GM18951 (cell line): ENCODE results near the gene CAMTA1.

Source experiments
- POLR2A ChIP-seq: IDR thresholded peaks from 4 replicates; pipeline ENCODE4 v1.6.1; 2011; ENCODE audit warnings: mild to moderate bottlenecking; ENCODE audit not compliant: insufficient read length, insufficient read depth; ENCODE audit errors: extremely low read depth
- in situ Hi-C: fragments of 300-500 bp; cut with MboI; formaldehyde crosslinking; loops from one replicate; pipeline ENCODE4 v1.12.0; 2022; ENCODE audit warnings: low sequenced_read_pairs, mixed read lengths, inconsistent platforms; ENCODE audit not compliant: unreplicated experiment

The CAMTA1 gene

DNA sequence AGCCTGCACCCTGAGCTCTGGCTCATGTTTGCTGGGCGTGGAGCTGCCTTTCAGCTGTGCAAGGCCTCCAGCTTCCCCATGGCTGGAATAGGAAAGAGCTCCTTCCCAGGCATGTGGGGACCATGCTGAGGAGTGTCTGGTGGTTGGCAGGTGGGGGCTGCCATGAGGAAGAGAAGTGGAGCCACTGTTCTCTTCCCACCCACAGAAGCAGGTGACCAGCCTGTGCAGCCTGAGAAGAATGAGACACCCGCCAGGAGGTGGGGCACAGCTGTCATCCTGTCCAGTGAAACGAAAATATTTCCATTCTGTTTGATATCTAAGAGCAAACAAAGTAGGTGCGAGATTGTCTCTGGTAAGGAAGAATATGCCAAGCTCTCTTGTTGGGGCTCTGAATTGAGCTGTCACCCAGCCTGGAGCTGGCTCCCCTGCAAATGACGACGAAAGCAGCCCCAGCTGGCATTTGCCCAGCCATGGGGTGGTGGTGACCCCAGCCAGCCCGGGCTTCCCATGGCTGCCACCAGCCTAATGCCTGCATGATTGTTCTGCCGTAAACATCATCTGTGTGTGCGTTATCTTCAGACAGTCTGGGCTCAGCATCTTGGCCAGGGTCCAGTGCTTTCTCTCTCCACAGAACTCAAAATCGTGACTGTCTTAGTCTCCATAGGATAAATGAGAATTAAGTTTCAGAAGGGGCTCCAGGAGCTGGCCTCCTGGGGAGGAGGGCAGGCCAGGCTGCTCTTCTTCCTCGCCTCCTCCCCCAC, 556.1 kb downstream of the CAMTA1 start:
- in situ Hi-C loops, result no loop called here
- no peak for TF ChIP-seq POLR2A

DNA sequence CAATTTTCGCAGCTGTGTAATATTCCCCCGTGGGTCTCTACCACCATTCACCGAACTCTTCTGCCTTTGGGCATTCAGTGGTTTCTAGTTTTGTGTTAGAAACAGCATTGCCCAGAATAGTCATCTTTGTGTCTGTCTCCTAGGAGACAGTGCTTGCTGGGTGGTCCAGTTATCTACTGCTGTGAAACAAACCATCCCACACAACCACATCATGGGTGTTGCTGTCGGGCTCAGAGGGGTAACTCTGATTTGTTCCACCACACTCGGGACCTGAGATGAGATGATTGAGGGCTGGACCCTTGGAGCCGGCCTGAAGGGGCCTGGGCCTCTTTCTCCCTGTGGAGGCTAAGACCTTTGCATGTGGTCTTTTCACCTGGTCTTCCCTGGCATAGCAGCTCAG, 558.6 kb downstream of the CAMTA1 start:
- in situ Hi-C loops, result no loop called here
- TF ChIP-seq POLR2A, result no peak

DNA sequence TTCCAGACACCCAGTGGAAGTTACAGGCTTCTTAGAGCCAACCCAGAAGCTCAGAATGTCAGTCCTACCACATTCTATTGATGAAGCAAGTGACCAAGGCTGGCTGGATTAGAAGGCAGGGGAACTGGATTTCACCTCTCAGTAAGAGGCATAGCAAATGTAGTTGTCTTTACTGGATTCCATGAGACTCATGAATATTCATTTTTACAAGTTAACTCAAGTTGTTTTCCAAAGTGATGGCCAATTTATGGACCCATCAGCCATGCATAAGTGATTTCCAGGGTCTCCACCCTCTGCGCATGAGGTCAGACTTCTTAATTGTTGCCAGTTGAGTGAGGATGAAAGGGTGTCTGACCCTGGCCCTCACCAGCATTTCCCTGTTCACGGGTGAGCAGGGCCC, 559.0 kb downstream of the CAMTA1 start:
- TF ChIP-seq POLR2A, result no peak
- in situ Hi-C loops, result no loop called here

- no peak for TF ChIP-seq POLR2A
- in situ Hi-C loops, result no loop called here
Measured at GRCh38 chr1:7345516-7345915, 560.3 kb downstream of the CAMTA1 start.

DNA sequence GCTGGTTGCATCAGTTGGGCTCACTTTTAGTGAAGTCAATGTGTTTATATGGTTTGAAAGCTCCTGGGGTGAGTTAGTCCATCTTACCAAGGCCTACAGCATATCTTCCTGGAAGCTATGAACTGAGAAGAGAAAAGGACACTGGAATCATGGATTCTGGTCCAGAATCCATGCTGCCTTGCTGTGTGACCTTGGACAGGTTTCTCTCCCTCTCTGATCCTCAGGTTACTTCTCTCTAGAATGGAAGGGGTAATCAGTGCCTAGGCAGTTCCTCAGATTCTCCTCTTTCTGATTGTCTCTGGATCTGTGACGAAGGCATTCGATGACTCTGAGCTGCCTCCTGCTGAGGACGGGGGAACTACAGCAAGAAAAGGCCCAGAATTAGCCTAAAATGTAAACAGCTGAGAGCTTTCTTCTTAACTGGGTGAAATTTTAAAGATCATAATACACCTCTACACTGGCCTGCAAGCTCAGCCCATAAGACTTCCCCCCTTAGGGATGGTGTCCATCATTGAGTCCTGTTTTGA, 560.9 kb downstream of the CAMTA1 start:
- TF ChIP-seq POLR2A, result no peak

DNA sequence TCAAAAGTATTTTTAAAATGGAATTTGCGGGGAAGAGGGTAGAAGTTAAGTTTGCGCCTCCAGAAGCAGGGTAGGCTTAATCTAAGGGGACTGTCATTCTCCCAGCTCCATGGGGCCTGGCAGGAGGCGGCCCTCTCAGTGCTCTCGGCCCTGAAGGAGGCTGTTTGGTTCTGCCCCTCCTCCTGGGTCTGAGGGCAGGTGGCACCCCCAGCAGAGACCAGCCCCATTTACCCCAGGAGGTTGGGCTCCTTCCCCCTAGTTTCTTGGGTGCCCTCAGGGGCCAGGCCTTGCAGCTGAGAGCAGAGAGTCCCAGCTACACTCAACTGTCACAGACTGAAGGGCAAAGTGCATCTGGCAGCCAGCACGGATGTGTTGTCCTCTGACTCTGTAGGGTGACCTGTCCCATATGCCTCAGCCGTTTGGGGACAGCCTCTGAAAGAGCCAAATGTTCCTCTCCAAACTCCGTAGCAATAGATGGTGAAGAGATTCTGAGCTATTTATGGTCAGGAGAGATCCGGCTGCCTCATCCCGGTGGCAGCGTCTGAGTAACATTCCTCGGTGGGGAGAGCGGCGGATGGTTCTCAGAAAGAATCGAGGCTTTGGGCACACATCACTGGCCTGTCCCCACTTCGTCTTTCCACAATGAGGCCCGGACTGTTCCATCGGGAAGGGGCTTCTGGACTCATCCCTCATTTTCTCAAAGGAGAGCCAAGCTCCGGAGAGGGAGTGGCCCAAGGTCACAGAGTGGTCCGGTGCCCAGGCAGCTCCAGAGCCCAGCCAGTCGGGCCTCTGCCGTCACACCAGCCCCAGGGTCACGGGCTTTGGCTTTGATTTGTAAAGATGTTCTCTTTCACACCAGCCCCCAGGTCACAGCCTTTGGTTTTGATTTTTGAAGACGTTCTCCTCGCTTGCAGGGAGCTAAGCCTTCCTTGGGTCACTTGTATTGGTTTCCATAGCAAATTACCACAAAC, 561.6 kb downstream of the CAMTA1 start:
- in situ Hi-C loops, result no loop called here
- no peak for TF ChIP-seq POLR2A

More for the DNA sequence above, 560.9 kb downstream of the CAMTA1 start:
- in situ Hi-C loops, result no loop called here

DNA sequence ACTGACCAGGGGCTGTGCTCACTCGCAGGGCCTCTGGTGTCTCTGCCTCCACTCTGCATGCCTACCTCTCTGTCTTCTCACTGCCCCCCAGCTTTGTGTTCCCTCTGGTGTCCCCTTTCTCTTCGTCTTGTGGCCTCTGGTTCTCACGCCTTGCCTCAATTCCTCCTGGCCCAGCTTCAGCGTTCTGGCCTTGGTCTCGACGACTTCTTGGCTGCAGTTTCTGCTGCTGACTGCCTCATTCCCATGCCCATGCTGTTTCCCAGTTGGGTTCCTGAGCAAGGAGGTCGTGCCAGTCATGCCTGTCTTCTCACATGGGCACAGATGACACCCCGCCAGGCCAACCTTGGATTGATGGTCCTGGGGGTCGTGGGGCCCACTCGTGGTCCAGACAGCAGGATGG, 562.8 kb downstream of the CAMTA1 start:
- in situ Hi-C loops, result no loop called here
- no peak for TF ChIP-seq POLR2A

DNA sequence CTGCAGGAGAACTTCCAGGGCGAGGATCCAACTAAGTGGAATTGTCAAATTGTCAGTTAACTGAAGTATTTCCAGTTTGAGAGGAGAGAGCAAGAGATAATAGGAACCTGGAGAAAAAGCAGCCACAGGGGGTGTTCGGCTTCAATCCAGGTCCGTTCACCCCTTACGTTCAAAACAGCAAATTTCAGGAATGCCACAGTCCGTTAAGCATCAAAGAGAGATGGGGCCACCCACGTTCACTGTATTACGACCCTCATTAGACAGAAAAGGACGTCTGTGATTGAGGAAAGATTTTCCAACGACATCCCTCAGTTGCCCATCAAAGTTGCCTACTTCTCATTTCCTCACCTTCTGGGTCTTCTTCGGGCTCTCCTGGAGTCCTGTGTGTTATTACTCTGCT, 563.3 kb downstream of the CAMTA1 start:
- TF ChIP-seq POLR2A, result no peak
- in situ Hi-C loops, result no loop called here

- no peak for TF ChIP-seq POLR2A
- in situ Hi-C loops, result no loop called here
Measured at GRCh38 chr1:7350804-7351203, 565.5 kb downstream of the CAMTA1 start.

DNA sequence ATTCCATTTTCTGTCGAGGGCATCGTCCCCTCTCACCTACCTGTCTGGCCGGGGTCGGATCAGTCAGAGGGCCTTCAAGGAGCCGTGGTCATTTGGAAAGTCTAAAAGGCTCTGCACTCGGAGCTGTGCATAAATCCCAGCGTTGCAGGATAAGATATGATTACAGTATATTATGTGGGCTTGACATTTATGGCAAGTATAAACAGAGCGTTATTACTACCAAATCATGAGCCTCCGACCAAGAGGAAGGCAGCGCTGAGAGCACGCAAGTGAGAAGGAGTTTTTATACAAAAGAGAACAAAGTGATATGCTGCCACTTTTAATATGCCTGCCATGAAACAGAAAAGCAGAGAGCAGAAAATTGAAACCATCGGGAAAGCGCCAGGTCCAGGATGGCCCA, 566.4 kb downstream of the CAMTA1 start:
- no peak for TF ChIP-seq POLR2A
- in situ Hi-C loops, result no loop called here

- TF ChIP-seq POLR2A, result no peak
Measured at GRCh38 chr1:7352364-7352763, 567.1 kb downstream of the CAMTA1 start.

DNA sequence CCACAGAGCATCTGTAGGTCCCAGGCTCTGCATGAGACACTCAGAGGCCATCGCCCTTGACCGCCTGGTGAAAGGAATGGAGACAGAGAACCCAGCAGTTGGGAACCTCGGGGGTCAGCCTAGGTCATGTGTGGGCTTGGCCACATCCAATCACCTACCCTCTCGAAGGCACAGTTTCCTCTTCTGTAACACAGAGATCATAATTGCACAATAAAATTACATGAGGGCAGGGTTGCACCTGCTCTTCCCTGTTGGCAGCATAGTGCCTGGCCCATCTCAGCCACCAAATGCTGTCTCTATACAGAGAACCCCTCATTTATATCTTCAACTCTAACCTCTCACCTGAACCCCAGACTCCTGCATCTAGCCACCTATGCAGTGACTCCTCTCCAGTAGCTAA, 567.7 kb downstream of the CAMTA1 start:
- in situ Hi-C loops, result no loop called here
- TF ChIP-seq POLR2A, result no peak

More at GRCh38 chr1:7352364-7352763, 567.1 kb downstream of the CAMTA1 start:
- in situ Hi-C loops, result no loop called here

DNA sequence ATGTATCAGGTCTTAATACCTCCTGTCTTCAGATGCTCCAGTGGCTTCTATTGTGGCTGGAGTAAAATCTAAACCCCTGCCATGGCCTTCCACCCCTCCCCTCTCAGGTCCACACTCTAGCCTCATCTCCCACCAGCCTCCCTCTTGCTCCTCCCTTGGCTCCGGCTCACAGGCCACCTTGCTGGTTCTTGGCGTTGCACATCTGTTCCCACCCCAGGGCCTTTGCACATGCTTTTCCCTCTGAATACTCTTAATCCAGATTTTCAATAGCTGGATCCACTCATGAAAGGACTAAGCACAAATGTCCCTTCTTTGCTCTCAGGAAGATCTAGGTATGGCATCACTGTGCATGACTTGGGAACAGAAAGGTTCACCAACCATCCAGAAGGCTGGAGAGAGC, 570.4 kb downstream of the CAMTA1 start:
- in situ Hi-C loops, result no loop called here
- TF ChIP-seq POLR2A, result no peak
